K562 (cell line): Measurements from ENCODE around the gene FAM177B. TPM values are rescaled to one million over a fixed set of nuclear protein-coding genes. Genes with fewer than 3 reads are reported as not detected.
A peak's percentile ranks its signal among the peaks of the same experiment; 100 is the strongest.

Experiments used
- CREB1 ChIP-seq, 2 experiments: sonication (generic) in 1 of 2; formaldehyde crosslinking in 1 of 2; IDR thresholded peaks; 2 replicates each; pipeline versions ENCODE4 v1.6.1 to v1.8.0; 2012 to 2022; ENCODE audit warnings: inconsistent platforms in 1 of 2, mild to moderate bottlenecking in 1 of 2, missing genetic modification reagents in 1 of 2, moderate library complexity in 1 of 2
- E2F3 ChIP-seq: fragments of 250-450 bp; sonication (Bioruptor Pico); IDR thresholded peaks from 2 replicates; pipeline ENCODE4 v1.4.0; 2020; ENCODE audit warnings: mild to moderate bottlenecking
- HNRNPK ChIP-seq: fragments of 200-400 bp; formaldehyde crosslinking; IDR thresholded peaks from one replicate; pipeline ENCODE4 v1.6.1; 2018; ENCODE audit warnings: mild to moderate bottlenecking, low read depth, low read length; ENCODE audit not compliant: poor library complexity, severe bottlenecking
- JUNB ChIP-seq: fragments of 450-650 bp; formaldehyde crosslinking; conservative IDR thresholded peaks from 2 replicates; pipeline ENCODE4 v1.4.0; 2020; ENCODE audit warnings: mild to moderate bottlenecking
- POLR3A ChIP-seq: IDR thresholded peaks from 2 replicates; pipeline ENCODE4 v1.6.1; 2011; ENCODE audit warnings: borderline replicate concordance, mild to moderate bottlenecking, moderate library complexity; ENCODE audit not compliant: insufficient read length, insufficient read depth; ENCODE audit errors: extremely low read depth
- PRMT5 ChIP-seq: sonication (generic); formaldehyde crosslinking; IDR thresholded peaks from 2 replicates; pipeline ENCODE4 v1.5.0; 2020; ENCODE audit warnings: missing genetic modification reagents
- RCOR1 ChIP-seq, 2 experiments: IDR thresholded peaks; 2 replicates each; pipeline ENCODE4 v1.6.1; 2012; ENCODE audit warnings: low read depth in 2 of 2, low read length in 2 of 2, borderline replicate concordance in 1 of 2, improper control_type of control experiment in 1 of 2
- RNF219 ChIP-seq: fragments of 250-450 bp; sonication (Bioruptor Pico); IDR thresholded peaks from 2 replicates; pipeline ENCODE4 v1.5.0; 2022; ENCODE audit warnings: mild to moderate bottlenecking
- TEAD4 ChIP-seq, 2 experiments: sonication (generic) in 1 of 2; formaldehyde crosslinking in 1 of 2; IDR thresholded peaks; 2 replicates each; pipeline versions ENCODE4 v1.6.1 to v1.8.0; 2012 to 2022; ENCODE audit warnings: borderline replicate concordance in 1 of 2, inconsistent platforms in 1 of 2, low read length in 1 of 2, mild to moderate bottlenecking in 1 of 2, missing genetic modification reagents in 1 of 2
- ZBTB2 ChIP-seq: fragments of 450-650 bp; IDR thresholded peaks from 2 replicates; pipeline ENCODE4 v1.6.1; 2016; ENCODE audit warnings: antibody characterized with exemption
- ZNF586 ChIP-seq: fragments of 450-650 bp; formaldehyde crosslinking; conservative IDR thresholded peaks from 2 replicates; pipeline ENCODE4 v1.4.0; 2020; ENCODE audit warnings: mild to moderate bottlenecking, moderate library complexity
- polyA plus RNA-seq, 8 experiments: library from polyadenylated mRNA; depleted of rRNA in 4 of 8; stranded (reverse) in 5 of 8; unstranded in 3 of 8; fragments of >200 nt; fragmentation: Nextera tagmentation in 2 of 8; fragmentation: Illumina TruSeq in 1 of 8; extraction: Ambion mirVana in 2 of 8; extraction: Trizol in 1 of 8; gene quantifications; 2 replicates each; pipeline versions ENCODE4 v1.2.1 to v1.2.3, GENCODE V29; 2011 to 2014; ENCODE audit warnings: inconsistent platforms in 1 of 8, missing spikeins in 1 of 8
- total RNA-seq, 7 experiments: library from RNA; depleted of rRNA in 6 of 7; stranded (reverse); fragments of >200 nt in 6 of 7; fragmentation: Illumina TruSeq in 2 of 7; extraction: Trizol in 2 of 7; gene quantifications; 2 replicates each; pipeline versions ENCODE4 v1.2.1 to v1.2.3, GENCODE V29; 2011 to 2021; ENCODE audit warnings: low replicate concordance in 1 of 7
- TF ChIP-seq, protein P1 (sequence below): fragments of 450-650 bp; IDR thresholded peaks from 2 replicates; pipeline ENCODE4 v1.6.1; 2014; ENCODE audit warnings: low read depth, mild to moderate bottlenecking, moderate library complexity, borderline replicate concordance
- TF ChIP-seq, protein P2 (sequence below): sonication (generic); formaldehyde crosslinking; IDR thresholded peaks from 2 replicates; pipeline ENCODE4 v1.8.1; 2022; ENCODE audit warnings: missing genetic modification reagents

Gene FAM177B
- total and polyA plus RNA-seq, 9 of the 15 experiments (the other 6 are each of a cell fraction or from before 2014, with no cell fraction given) = not detected

GRCh38 chr1:222712253-222713090 lies 24.5 kb upstream of the FAM177B start, which contains the start of the genes AIDA and BROX (continued):
- TF ChIP-seq, protein P1, sequence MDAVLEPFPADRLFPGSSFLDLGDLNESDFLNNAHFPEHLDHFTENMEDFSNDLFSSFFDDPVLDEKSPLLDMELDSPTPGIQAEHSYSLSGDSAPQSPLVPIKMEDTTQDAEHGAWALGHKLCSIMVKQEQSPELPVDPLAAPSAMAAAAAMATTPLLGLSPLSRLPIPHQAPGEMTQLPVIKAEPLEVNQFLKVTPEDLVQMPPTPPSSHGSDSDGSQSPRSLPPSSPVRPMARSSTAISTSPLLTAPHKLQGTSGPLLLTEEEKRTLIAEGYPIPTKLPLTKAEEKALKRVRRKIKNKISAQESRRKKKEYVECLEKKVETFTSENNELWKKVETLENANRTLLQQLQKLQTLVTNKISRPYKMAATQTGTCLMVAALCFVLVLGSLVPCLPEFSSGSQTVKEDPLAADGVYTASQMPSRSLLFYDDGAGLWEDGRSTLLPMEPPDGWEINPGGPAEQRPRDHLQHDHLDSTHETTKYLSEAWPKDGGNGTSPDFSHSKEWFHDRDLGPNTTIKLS = peak; percentile 53; the same call in 1 of the 2 replicates
- TF ChIP-seq E2F3 (CRISPR knock-in tag) (peak; percentile 96), RNF219 (CRISPR knock-in tag) (no peak), ZBTB2 (no peak), HNRNPK (no peak), ZNF586 (CRISPR knock-in tag) (no peak), PRMT5 (CRISPR knock-in tag) (no peak), POLR3A (no peak), RCOR1 (IDR thresholded peaks at IDR 0.05; ENCODE audit: borderline replicate concordance in 1 of 2, low read depth in 2 of 2, low read length in 2 of 2) (no peak), TEAD4 (IDR thresholded peaks at IDR 0.05; ENCODE audit: low read length) (no peak; the same call in 1 of the 2 replicates), TEAD4 (CRISPR knock-in tag; IDR thresholded peaks at IDR 0.05; ENCODE audit: borderline replicate concordance) (no peak), JUNB (CRISPR knock-in tag) (no peak), CREB1 (IDR thresholded peaks at IDR 0.05) (peak; percentile 45; the same call in 1 of the 2 replicates), CREB1 (CRISPR knock-in tag; IDR thresholded peaks at IDR 0.05) (no peak)
- TF ChIP-seq, protein P2, sequence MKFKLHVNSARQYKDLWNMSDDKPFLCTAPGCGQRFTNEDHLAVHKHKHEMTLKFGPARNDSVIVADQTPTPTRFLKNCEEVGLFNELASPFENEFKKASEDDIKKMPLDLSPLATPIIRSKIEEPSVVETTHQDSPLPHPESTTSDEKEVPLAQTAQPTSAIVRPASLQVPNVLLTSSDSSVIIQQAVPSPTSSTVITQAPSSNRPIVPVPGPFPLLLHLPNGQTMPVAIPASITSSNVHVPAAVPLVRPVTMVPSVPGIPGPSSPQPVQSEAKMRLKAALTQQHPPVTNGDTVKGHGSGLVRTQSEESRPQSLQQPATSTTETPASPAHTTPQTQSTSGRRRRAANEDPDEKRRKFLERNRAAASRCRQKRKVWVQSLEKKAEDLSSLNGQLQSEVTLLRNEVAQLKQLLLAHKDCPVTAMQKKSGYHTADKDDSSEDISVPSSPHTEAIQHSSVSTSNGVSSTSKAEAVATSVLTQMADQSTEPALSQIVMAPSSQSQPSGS (CRISPR knock-in tag) = no peak
